ENCODE data around the gene COA6. TPM values are rescaled to one million over a fixed set of nuclear protein-coding genes. Genes with fewer than 3 reads are reported as not detected.
A peak's percentile ranks its signal among the peaks of the same experiment; 100 is the strongest.

COA6 gene
- total and polyA plus RNA-seq, 2 of the 13 experiments (the other 11 are each of a cell fraction or from before 2014, with no cell fraction given), result 32.4 to 104 TPM

DNA sequence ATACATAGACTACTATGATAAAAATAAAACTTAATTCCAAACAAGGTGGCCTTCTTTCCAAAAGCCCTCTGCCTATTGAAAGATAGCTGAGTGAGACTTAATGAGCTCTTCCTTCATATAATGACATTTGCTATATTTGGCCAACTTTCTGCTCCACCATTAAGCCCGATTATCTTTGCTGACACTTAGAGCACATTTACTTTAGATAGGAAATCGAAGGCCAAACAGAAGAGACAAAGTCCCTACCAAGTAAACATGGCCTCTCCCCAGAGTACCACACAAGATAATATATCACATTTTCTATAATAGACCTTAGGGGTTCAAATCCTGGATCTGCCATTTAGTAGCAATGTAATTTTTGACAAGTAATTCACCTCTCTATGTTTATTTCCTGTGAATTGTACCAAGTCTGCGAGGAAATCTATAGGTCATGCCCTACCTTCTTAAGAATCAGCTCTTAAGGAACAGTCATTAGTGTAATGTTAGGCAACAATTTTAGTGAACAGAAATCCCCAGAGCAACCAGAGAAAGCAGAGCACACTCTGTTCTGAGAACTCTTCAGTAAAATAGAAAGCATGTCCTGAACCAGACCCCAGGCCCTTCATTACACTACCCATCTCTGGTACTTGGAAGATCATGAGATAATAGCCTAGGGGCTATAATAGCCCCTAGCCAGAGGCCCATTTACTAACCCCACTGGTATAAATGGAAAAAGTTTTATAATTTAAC, 17.3 kb upstream of the COA6 start (continued):
- no peak for TF ChIP-seq NFKB2 (CRISPR knock-in tag; IDR thresholded peaks at IDR 0.05; ENCODE audit: borderline replicate concordance)
- TF ChIP-seq, protein P1, sequence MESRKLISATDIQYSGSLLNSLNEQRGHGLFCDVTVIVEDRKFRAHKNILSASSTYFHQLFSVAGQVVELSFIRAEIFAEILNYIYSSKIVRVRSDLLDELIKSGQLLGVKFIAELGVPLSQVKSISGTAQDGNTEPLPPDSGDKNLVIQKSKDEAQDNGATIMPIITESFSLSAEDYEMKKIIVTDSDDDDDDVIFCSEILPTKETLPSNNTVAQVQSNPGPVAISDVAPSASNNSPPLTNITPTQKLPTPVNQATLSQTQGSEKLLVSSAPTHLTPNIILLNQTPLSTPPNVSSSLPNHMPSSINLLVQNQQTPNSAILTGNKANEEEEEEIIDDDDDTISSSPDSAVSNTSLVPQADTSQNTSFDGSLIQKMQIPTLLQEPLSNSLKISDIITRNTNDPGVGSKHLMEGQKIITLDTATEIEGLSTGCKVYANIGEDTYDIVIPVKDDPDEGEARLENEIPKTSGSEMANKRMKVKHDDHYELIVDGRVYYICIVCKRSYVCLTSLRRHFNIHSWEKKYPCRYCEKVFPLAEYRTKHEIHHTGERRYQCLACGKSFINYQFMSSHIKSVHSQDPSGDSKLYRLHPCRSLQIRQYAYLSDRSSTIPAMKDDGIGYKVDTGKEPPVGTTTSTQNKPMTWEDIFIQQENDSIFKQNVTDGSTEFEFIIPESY (CRISPR knock-in tag; IDR thresholded peaks at IDR 0.05), result no peak
- TF ChIP-seq CCAR2 (optimal IDR thresholded peaks at IDR 0.05; ENCODE audit: low read depth, low read length), result no peak
- TF ChIP-seq, protein P2, sequence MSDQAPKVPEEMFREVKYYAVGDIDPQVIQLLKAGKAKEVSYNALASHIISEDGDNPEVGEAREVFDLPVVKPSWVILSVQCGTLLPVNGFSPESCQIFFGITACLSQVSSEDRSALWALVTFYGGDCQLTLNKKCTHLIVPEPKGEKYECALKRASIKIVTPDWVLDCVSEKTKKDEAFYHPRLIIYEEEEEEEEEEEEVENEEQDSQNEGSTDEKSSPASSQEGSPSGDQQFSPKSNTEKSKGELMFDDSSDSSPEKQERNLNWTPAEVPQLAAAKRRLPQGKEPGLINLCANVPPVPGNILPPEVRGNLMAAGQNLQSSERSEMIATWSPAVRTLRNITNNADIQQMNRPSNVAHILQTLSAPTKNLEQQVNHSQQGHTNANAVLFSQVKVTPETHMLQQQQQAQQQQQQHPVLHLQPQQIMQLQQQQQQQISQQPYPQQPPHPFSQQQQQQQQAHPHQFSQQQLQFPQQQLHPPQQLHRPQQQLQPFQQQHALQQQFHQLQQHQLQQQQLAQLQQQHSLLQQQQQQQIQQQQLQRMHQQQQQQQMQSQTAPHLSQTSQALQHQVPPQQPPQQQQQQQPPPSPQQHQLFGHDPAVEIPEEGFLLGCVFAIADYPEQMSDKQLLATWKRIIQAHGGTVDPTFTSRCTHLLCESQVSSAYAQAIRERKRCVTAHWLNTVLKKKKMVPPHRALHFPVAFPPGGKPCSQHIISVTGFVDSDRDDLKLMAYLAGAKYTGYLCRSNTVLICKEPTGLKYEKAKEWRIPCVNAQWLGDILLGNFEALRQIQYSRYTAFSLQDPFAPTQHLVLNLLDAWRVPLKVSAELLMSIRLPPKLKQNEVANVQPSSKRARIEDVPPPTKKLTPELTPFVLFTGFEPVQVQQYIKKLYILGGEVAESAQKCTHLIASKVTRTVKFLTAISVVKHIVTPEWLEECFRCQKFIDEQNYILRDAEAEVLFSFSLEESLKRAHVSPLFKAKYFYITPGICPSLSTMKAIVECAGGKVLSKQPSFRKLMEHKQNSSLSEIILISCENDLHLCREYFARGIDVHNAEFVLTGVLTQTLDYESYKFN (CRISPR knock-in tag; conservative IDR thresholded peaks at IDR 0.05), result peak; percentile 80
- no peak for TF ChIP-seq ZHX1 (CRISPR knock-in tag; IDR thresholded peaks at IDR 0.05; ENCODE audit: low read depth)
- TF ChIP-seq, protein P3, sequence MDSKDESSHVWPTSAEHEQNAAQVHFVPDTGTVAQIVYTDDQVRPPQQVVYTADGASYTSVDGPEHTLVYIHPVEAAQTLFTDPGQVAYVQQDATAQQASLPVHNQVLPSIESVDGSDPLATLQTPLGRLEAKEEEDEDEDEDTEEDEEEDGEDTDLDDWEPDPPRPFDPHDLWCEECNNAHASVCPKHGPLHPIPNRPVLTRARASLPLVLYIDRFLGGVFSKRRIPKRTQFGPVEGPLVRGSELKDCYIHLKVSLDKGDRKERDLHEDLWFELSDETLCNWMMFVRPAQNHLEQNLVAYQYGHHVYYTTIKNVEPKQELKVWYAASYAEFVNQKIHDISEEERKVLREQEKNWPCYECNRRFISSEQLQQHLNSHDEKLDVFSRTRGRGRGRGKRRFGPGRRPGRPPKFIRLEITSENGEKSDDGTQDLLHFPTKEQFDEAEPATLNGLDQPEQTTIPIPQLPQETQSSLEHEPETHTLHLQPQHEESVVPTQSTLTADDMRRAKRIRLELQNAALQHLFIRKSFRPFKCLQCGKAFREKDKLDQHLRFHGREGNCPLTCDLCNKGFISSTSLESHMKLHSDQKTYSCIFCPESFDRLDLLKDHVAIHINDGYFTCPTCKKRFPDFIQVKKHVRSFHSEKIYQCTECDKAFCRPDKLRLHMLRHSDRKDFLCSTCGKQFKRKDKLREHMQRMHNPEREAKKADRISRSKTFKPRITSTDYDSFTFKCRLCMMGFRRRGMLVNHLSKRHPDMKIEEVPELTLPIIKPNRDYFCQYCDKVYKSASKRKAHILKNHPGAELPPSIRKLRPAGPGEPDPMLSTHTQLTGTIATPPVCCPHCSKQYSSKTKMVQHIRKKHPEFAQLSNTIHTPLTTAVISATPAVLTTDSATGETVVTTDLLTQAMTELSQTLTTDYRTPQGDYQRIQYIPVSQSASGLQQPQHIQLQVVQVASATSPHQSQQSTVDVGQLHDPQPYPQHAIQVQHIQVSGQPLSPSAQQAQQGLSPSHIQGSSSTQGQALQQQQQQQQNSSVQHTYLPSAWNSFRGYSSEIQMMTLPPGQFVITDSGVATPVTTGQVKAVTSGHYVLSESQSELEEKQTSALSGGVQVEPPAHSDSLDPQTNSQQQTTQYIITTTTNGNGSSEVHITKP (CRISPR knock-in tag; IDR thresholded peaks at IDR 0.05; ENCODE audit: low read depth), result no peak
- no peak for TF ChIP-seq ZNF460 (CRISPR knock-in tag; IDR thresholded peaks at IDR 0.05; ENCODE audit: borderline replicate concordance)
- TF ChIP-seq KLF16 (CRISPR knock-in tag; IDR thresholded peaks at IDR 0.05), result no peak
- no peak for TF ChIP-seq ZZZ3 (CRISPR knock-in tag; IDR thresholded peaks at IDR 0.05; ENCODE audit: borderline replicate concordance)
- TF ChIP-seq CSRNP1 (CRISPR knock-in tag; IDR thresholded peaks at IDR 0.05), result no peak
- no peak for TF ChIP-seq ZNF790 (CRISPR knock-in tag; IDR thresholded peaks at IDR 0.05; ENCODE audit: borderline replicate concordance)
- TF ChIP-seq ZSCAN25 (CRISPR knock-in tag; IDR thresholded peaks at IDR 0.05), result no peak
- TF ChIP-seq ZNF607 (CRISPR knock-in tag; IDR thresholded peaks at IDR 0.05; ENCODE audit: borderline replicate concordance), result no peak

Data from HepG2 (cell line).